ENCODE results near the gene COPS4.
A peak's percentile ranks its signal among the peaks of the same experiment; 100 is the strongest.
"Not testable (repeated sequence)": the region's sequence is repeated elsewhere in the genome, so short reads cannot be mapped to it uniquely, and the experiment has no call there.

COPS4 gene

GRCh38 chr4:83084956-83085355, 50.0 kb downstream of the COPS4 start:
- DNase-seq (ENCODE audit: low spot score), result not testable (repeated sequence)

- DNase-seq (ENCODE audit: low spot score), result no peak
Observed at GRCh38 chr4:83089410-83090157, 54.6 kb downstream of the COPS4 start.

- DNase-seq (ENCODE audit: low spot score), result no peak
Observed at GRCh38 chr4:83093060-83093640, 58.2 kb downstream of the COPS4 start.

GRCh38 chr4:83096397-83096796, 61.4 kb downstream of the COPS4 start:
- no peak for DNase-seq (ENCODE audit: low spot score)

- no peak for DNase-seq (ENCODE audit: low spot score)
Observed at GRCh38 chr4:83104991-83105390, 70.0 kb downstream of the COPS4 start.

- no peak for DNase-seq (ENCODE audit: low spot score)
Observed at GRCh38 chr4:83107631-83108030, 72.6 kb downstream of the COPS4 start.

- DNase-seq (ENCODE audit: low spot score), result no peak
Observed at GRCh38 chr4:83108101-83108861, 73.3 kb downstream of the COPS4 start.

GRCh38 chr4:83109480-83110222, 74.7 kb downstream of the COPS4 start:
- DNase-seq (ENCODE audit: low spot score), result peak; percentile 53

GRCh38 chr4:83110223-83110945, 75.4 kb downstream of the COPS4 start:
- DNase-seq (ENCODE audit: low spot score), result peak; percentile 80

- no peak for DNase-seq (ENCODE audit: low spot score)
Observed at GRCh38 chr4:83110970-83111750, 76.2 kb downstream of the COPS4 start.

GRCh38 chr4:83111751-83112141, 76.8 kb downstream of the COPS4 start:
- DNase-seq (ENCODE audit: low spot score), result not testable (repeated sequence)

GRCh38 chr4:83112231-83112630, 77.2 kb downstream of the COPS4 start:
- no peak for DNase-seq (ENCODE audit: low spot score)

- DNase-seq (ENCODE audit: low spot score), result no peak
Observed at GRCh38 chr4:83112678-83113428, 77.9 kb downstream of the COPS4 start.

- DNase-seq (ENCODE audit: low spot score), result no peak
Observed at GRCh38 chr4:83113429-83113786, 78.4 kb downstream of the COPS4 start.

GRCh38 chr4:83114576-83114975, 79.6 kb downstream of the COPS4 start, which contains the start of gene PLAC8:
TSS of gene PLAC8 (minus strand) at chr4:83114729. CDS start at chr4:83107921, 6,808 bp downstream.
- DNase-seq (ENCODE audit: low spot score), result no peak

GRCh38 chr4:83115000-83115399, 80.0 kb downstream of the COPS4 start:
- DNase-seq (ENCODE audit: low spot score), result peak; percentile 36

- DNase-seq (ENCODE audit: low spot score), result no peak
Observed at GRCh38 chr4:83115656-83116285, 80.8 kb downstream of the COPS4 start.

GRCh38 chr4:83118869-83119268, 83.9 kb downstream of the COPS4 start:
- no peak for DNase-seq (ENCODE audit: low spot score)

- DNase-seq (ENCODE audit: low spot score), result no peak
Observed at GRCh38 chr4:83121246-83121645, 86.3 kb downstream of the COPS4 start.
